NCI-H128 (cell line): Measurements from ENCODE around the gene LOXL1.

ENCODE experiments used
- DNase-seq: peaks from one replicate; lab custom pipeline; 2025; ENCODE audit not compliant: unreplicated experiment; lab: John Stamatoyannopoulos, UW

LOXL1 gene

DNA sequence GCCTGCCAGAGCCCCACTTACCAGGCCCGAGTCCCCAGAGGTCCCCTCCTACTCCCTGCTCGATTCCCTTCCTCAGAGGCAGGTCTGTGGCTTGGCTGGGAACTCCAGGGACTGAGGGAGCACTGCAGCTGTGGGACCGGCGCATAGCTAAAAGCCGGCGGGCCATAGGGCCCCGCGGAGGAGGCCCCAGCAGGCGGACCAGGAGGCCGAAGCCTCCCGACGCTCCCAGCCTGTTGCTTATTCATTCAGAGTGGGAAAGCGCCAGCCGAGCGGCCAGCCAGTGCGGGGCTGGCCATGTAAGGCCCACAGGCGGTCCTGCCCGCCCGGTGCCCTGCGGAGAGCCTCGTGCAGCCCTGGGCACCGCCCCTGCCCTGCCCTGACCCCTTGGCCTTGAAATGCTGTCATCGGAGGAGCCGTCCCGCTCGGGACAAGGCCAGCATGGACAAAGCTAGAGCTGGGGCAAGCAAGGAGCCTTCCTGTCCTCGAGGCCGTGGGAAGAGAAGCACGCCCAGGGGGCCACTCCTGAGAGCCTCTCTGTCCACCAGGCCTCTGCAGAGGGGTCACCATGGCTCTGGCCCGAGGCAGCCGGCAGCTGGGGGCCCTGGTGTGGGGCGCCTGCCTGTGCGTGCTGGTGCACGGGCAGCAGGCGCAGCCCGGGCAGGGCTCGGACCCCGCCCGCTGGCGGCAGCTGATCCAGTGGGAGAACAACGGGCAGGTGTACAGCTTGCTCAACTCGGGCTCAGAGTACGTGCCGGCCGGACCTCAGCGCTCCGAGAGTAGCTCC, at the start of gene LOXL1:
Gene LOXL1 (plus strand): TSS at position 244 of the 784 bp plus-strand sequence. CDS start 322 bp downstream, at position 566.
- no peak for DNase-seq

DNA sequence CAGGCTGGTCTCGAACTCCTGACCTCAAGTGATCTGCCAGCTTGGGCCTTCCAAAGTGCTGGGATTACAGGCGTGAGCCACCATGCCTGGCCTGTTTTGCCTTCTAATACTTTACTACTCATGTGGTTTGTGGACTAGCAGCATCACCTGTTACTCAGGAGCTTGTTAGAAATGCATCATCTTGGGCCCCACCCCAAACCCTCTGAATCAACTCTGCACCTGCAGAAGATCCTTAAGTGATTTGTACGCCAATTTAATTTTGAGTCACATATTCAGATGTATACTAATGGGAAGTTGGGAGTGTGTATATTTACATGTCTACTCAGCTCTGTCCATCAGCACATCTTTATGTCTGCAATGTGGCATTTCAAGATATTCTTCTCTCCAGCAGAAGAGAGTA, 46.8 kb upstream of the LOXL1 start:
- DNase-seq = no peak

GRCh38 chr15:73881579-73882320, 44.5 kb upstream of the LOXL1 start:
- no peak for DNase-seq

GRCh38 chr15:73882761-73883419, 43.4 kb upstream of the LOXL1 start:
- no peak for DNase-seq

DNA sequence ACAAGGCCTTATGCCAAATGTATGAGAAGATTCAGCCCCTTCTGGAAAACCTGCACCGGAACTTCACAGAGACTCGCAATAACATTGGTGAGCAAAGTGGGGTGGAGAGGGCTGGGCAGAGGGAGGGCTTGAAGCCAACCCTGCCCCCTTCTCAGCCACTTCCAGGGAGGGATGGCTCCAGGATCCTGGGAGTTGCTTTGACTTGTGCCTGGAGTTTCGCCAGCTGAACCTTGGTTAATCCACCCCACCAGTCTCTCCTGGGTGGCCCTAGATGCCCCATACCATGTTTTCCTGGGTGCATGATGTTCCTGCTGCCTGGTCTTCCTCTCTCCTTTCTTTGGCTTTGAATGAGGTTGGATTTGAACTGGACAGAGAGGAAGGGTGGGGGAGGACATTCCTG, 42.1 kb upstream of the LOXL1 start:
- DNase-seq = no peak

DNA sequence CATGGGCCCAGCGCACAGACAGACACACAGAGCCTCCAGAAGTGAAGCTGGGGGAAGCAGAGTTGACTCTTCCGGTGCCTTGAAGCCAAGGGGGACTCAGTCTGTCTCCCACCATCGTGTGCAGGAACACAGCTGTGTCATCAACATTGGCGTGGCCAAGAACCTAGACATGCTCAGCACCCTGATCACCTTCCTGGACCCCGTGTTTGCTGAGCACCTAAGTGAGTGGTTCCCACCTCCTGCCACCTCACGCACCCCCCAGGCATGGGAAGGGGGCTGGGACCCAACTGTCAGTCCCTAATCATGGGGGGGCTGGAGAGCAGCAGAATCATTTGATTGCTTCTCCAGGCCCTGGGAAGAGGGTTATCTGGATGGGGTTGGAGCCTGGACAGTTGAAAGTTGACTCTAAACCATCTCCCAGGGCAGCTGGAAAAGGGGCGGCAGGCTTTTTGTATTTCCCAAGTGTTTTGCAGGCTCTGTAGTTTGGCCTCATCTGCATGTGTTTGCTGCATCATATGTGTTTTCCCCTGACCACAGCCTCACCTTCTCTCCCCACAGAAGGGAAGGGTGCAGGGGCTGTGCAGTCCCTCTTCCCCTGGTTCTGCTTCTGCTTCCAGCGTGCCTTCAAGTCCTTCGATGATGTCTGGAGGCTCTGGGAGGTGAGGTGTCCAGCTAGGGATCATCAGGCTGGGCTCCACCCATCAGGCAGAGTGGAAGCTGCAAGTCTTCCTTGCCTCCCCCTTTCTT, 40.1 kb upstream of the LOXL1 start:
- DNase-seq = no peak

GRCh38 chr15:73886717-73887345, 39.4 kb upstream of the LOXL1 start:
- DNase-seq = no peak

DNA sequence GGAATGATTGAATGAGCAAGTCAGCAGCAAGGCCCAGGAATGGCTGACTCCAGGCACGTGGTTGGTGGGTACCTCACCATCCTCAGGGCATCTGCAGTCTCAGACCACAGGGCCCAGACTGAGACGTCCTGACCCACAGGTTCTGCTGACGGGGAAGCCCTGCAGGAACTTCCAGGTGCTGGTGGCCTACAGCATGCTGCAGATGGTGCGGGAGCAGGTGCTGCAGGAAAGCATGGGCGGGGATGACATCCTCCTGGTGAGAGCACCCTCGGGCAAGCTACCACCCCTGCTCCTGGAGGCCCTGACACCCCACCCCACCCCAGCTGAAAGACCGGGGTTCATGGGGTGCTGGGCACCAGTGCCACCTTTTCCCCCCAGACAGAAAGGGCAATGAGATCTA, 38.8 kb upstream of the LOXL1 start:
- DNase-seq = no peak

DNA sequence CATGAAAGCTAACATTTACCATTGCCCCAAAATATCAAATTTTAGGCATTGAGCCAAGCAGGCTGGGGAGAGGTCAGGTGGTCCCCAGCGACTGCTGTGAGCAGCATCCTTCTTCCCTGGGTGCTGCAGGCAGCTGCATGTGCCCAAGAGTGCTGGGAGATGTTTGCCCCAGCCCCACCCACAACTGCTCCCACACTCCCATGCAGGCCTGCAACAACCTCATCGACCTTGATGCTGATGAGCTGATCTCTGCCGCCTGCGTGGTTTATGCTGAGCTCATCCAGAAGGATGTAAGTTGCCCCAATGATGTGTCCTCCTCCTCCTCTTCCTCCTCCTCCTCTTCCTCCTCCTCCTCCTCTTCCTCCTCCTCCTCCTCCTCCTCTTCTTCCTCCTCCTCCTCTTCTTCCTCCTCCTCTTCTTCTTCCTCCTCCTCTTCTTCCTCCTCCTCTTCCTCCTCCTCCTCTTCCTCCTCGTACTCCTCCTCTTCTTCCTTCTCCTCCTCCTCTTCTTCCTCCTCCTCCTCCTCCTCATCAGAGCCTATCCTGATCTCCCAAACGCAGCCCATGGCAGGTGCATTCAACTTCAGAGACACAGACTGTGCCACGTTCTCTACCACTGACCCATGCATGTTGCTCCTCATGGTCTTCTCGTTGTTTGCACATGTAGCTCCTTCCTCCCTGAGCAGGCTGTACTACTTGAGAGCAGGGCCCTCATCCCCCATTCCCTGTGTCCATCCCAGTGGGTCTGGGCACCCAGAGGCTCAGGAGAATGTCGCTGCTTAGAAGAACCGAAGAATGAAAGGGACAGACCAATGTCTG, 37.8 kb upstream of the LOXL1 start:
- no peak for DNase-seq

DNA sequence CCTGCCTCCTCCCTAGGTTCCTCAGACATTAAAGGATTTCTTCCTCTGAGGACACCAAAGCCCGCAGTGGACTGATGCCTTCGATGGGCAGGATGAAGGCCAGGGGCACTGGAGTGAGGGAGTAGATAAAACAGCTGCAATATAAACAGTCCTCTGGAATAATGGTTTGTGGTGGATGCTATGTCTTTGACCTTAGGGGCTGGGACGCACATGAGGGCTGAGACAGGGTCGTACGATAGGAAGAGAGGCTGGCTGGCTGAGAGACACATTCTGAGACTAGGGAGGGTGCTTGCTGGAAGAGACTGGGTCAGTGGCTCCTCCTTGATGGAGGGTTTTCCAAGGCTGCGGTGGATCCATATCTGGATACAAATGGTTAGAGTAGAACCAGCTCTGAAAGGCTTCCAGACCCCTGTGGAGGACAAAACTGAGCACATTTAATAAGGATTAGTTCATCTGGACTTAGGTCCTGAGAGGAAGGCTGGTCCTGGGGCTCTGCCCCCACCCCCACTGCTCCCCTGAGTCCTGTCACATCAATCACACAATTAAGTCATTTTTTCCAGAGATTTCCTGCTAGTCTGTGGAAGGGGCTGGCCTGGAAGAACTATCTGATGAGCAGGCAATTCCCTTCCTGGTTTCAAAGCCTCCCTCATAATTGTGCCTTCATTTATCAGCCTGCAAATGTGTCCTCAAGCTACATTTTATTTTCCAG, 37.1 kb upstream of the LOXL1 start:
- DNase-seq = no peak

GRCh38 chr15:73889762-73890124, 36.5 kb upstream of the LOXL1 start:
- DNase-seq = no peak

- DNase-seq = no peak
Measured at GRCh38 chr15:73891328-73892315, 34.6 kb upstream of the LOXL1 start.

- DNase-seq = no peak
Measured at GRCh38 chr15:73892446-73893226, 33.6 kb upstream of the LOXL1 start.

GRCh38 chr15:73894133-73894814, 32.0 kb upstream of the LOXL1 start:
- no peak for DNase-seq

DNA sequence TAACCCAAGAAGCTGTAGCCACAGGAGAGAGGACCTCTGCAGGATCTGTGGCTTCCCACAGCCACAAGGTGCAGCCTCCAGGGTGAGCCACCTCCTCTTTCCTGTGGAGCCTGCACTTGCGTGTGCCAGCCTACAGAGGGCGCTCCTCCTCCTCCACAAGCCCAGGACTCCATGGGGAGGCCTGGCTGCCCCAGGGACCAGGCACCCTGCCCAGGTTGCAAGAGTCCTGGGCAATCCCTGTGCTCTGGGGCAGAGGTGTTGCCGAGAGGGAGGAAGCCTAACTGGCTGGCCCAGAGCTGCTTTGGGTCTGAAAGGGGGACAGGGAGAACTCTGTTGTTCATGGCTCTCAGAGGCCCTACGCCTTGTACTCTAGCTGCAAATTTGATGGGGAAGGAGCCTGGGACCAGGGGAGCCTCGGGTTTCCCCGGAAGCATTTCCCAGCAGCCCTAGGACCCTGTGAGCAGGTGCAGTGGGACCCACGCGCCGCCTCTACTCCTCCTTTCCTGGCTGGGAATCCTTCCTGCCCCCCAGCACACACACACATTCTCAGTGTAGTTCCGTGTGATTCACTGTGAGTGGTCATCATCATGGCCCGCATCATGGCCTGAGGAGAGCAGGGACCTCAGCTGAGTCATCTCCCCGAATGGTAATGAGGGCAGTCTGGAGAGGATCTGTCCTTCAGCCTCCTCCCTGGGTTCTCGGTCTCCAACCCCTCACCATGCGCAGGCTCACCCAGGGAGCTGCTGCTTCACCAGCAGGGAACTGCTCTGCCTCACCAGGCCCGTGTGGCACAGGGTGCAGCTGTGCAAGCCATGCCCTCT, 28.6 kb upstream of the LOXL1 start:
- no peak for DNase-seq
